Nephron progenitor cell (in vitro differentiated cells): ENCODE results near the gene UTP11.

Experiments used
- DNase-seq: peaks from one replicate; pipeline ENCODE4 v3.0.0; 2021
- H3K27ac Mint-ChIP-seq: 2 replicates; pipeline ENCODE4 v1.8.0; 2021; ENCODE audit warnings: mild to moderate bottlenecking, moderate library complexity, mixed read lengths
- H3K27me3 Mint-ChIP-seq: 2 replicates; pipeline ENCODE4 v1.8.0; 2021; ENCODE audit warnings: mild to moderate bottlenecking, low read depth, mixed read lengths; ENCODE audit not compliant: poor library complexity
- H3K36me3 Mint-ChIP-seq: 2 replicates; pipeline ENCODE4 v1.8.0; 2021; ENCODE audit warnings: low read depth, mixed read lengths
- H3K4me1 Mint-ChIP-seq: 2 replicates; pipeline ENCODE4 v1.8.0; 2021; ENCODE audit warnings: mixed read lengths
- H3K4me3 Mint-ChIP-seq: 2 replicates; pipeline ENCODE4 v1.8.0; 2021; ENCODE audit warnings: mild to moderate bottlenecking, moderate library complexity, mixed read lengths
- H3K9me3 Mint-ChIP-seq: 2 replicates; pipeline ENCODE4 v1.8.0; 2021; ENCODE audit warnings: mild to moderate bottlenecking, moderate library complexity, mixed read lengths
- CTCF ChIP-seq: fragments of 200-600 bp; sonication (generic); IDR thresholded peaks from 2 replicates; pipeline ENCODE4 v1.5.0; 2021; ENCODE audit warnings: antibody characterized with exemption

UTP11 gene

DNA sequence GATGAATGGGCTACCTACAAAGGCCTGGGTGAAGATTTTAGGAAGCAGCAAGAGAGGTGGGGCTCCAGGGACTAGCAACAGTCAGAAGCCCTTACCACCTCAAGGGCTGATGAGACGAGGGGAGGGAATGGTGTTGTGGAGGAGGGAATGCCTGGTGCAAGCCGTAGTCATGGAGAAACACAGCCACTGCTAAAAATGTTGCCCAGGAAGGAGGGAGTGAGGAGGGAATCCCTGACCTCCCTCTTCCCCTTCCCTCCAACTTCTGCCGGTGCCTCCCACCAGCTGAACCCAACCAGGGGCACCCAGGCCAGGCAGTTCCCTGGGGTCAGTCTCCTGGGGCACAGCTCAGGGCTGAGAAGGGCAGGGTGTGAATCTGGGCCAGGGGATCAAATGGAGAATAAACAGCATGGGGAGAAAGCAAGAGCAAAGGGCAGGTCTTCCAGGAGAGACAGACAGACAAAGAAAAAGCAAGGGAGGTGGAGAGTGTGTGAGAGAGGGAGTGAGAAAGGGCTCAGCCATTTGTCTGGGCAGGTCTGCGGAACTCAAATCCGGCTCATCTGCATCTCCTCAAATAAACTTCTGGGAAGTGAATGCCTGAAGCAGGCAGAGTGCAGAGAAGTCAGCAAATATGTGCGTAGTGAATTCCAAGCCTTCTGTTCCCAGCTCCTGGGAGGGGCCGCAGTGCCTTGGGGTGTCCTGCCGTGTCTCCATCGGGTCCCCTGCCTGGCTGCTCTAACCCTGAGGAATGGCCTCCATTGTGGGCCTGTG is 61.2 kb downstream of the UTP11 start:
- H3K4me3 Mint-ChIP-seq, result no peak overlapping the region
- no peaks in the 10 kb centered on the region for H3K36me3 Mint-ChIP-seq
- DNase-seq, result no peak
- peaks cover 10% of the 10 kb centered on the region for H3K4me1 Mint-ChIP-seq
- no peaks in the 10 kb centered on the region for H3K9me3 Mint-ChIP-seq
- peaks cover 49% of the 10 kb centered on the region for H3K27me3 Mint-ChIP-seq
- no peak for TF ChIP-seq CTCF
- no peak overlapping the region for H3K27ac Mint-ChIP-seq

DNA sequence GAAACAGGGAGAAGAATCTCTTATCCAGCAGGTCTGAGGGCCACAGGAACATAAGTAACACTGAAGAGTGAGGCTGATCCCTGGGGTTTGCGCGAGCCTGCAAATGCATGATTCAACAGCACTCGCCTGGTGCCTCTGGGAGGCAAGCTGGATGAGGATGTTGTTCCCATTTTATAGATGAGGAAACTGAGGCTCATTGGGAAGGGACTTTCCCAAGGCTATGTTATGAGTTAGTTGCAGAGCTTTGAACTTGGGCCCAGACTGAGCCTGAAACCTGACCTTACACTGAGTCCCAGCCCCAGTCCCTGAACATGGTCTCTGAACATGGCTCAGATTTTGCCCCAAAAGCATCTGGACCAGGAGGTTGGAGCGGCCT is 61.8 kb downstream of the UTP11 start:
- H3K27me3 Mint-ChIP-seq, result peaks cover 49% of the 10 kb centered on the region

More for the DNA sequence above, 61.8 kb downstream of the UTP11 start:
- Mint-ChIP-seq H3K36me3 (no peaks in the 10 kb centered on the region), H3K9me3 (no peaks in the 10 kb centered on the region), H3K27ac (no peak overlapping the region), H3K4me1 (peaks cover 10% of the 10 kb centered on the region), H3K4me3 (no peak overlapping the region)
- no peak for TF ChIP-seq CTCF
- no peak for DNase-seq
